PC-9 (cell line): ENCODE data around the gene PHLDA3. TPM values are rescaled to one million over a fixed set of nuclear protein-coding genes. Genes with fewer than 3 reads are reported as not detected.

Experiments
- BruUV-seq: library from RNA; stranded (reverse); fragments of 400-500 nt; replicated peaks from 2 replicates; lab custom pipeline; 2021; lab: Mats Ljungman, UMichigan
- CTCF ChIA-PET: fragments of 300-600 bp; sonication (Branson Sonifier 250); formaldehyde crosslinking; loops from one replicate; lab custom pipeline; 2022; ENCODE audit warnings: antibody characterized with exemption; lab: Charles Lee
- POLR2A ChIA-PET: fragments of 300-600 bp; sonication (Branson Sonifier 250); formaldehyde crosslinking; loops from one replicate; lab custom pipeline; 2022; ENCODE audit warnings: antibody characterized with exemption; ENCODE audit not compliant: unreplicated experiment; lab: Charles Lee
- DNase-seq, 2 experiments: peaks; one replicate each; pipeline versions ENCODE4 v3.0.0 to v3.0.0-alpha.2; 2015 to 2022; ENCODE audit warnings: mixed read lengths in 1 of 2
- H2AFZ ChIP-seq: fragments of 200-600 bp; sonication (generic); 2 replicates; pipeline ENCODE4 v1.8.1; 2017; ENCODE audit warnings: antibody characterized with exemption
- H3F3A ChIP-seq: fragments of 200-600 bp; sonication (generic); 2 replicates; pipeline ENCODE4 v1.8.1; 2017; ENCODE audit warnings: antibody characterized with exemption, mild to moderate bottlenecking, low read depth; ENCODE audit not compliant: insufficient read depth
- H3K27ac ChIP-seq: fragments of 200-600 bp; sonication (generic); 2 replicates; pipeline ENCODE4 v1.6.1; 2016; ENCODE audit warnings: mixed run types
- H3K27me3 ChIP-seq: fragments of 200-600 bp; sonication (generic); 2 replicates; pipeline ENCODE4 v1.6.1; 2016; ENCODE audit warnings: low read depth, mixed run types; ENCODE audit not compliant: insufficient read depth
- H3K36me3 ChIP-seq: fragments of 200-600 bp; sonication (generic); 2 replicates; pipeline ENCODE4 v1.6.1; 2016; ENCODE audit warnings: low read depth, mixed run types
- H3K4me1 ChIP-seq: fragments of 200-600 bp; sonication (generic); replicated peaks from 2 replicates; pipeline ENCODE4 v1.6.1; 2016; ENCODE audit warnings: mixed run types; ENCODE audit not compliant: insufficient read depth
- H3K4me2 ChIP-seq: fragments of 200-600 bp; sonication (generic); 2 replicates; pipeline ENCODE4 v1.6.1; 2017; ENCODE audit warnings: mixed run types
- H3K4me3 ChIP-seq: fragments of 200-600 bp; sonication (generic); 2 replicates; pipeline ENCODE4 v1.6.1; 2016; ENCODE audit warnings: mixed run types
- H3K79me2 ChIP-seq: fragments of 200-600 bp; sonication (generic); 2 replicates; pipeline ENCODE4 v1.6.1; 2017; ENCODE audit warnings: low read depth, mixed run types
- H3K9me2 ChIP-seq: fragments of 200-600 bp; sonication (generic); 2 replicates; pipeline ENCODE4 v1.8.1; 2017; ENCODE audit warnings: mild to moderate bottlenecking; ENCODE audit not compliant: insufficient read depth
- H3K9me3 ChIP-seq: fragments of 200-600 bp; sonication (generic); 2 replicates; pipeline ENCODE4 v1.8.1; 2016; ENCODE audit warnings: low read depth; ENCODE audit not compliant: insufficient read depth
- H4K20me1 ChIP-seq: fragments of 200-600 bp; sonication (generic); 2 replicates; pipeline ENCODE4 v1.8.1; 2017; ENCODE audit not compliant: insufficient read depth
- CTCF ChIP-seq: fragments of 200-600 bp; sonication (generic); conservative IDR thresholded peaks from 2 replicates; pipeline ENCODE4 v1.6.1; 2017; ENCODE audit warnings: mixed run types, antibody characterized with exemption, mild to moderate bottlenecking, moderate library complexity
- EZH2 ChIP-seq: fragments of 200-600 bp; sonication (generic); IDR thresholded peaks from 2 replicates; pipeline ENCODE4 v1.8.0; 2017; ENCODE audit warnings: antibody characterized with exemption, low read depth
- intact Hi-C: fragments of 100-400 bp; cut with micrococcal nuclease; formaldehyde crosslinking; loops from one replicate; pipeline ENCODE4 v1.10.0; 2022; ENCODE audit not compliant: unreplicated experiment
- total RNA-seq: library from RNA; stranded (reverse); gene quantifications from 2 replicates; pipeline ENCODE4 v1.2.3, GENCODE V29; 2021

Gene PHLDA3
- total RNA-seq, 1 experiment from 2014 or later, result 31.6 TPM

GRCh38 chr1:201454608-201455007, 14.4 kb downstream of the PHLDA3 start:
- Histone ChIP-seq H3K9me2 (no peaks in the 10 kb centered on the region), H3K4me2 (no peak overlapping the region), H3K36me3 (no peaks in the 10 kb centered on the region), H3K27ac (no peak overlapping the region), H2AFZ (no peak overlapping the region), H3K4me3 (no peak overlapping the region), H4K20me1 (no peaks in the 10 kb centered on the region), H3F3A (peaks cover 24% of the 10 kb centered on the region; the same call in 1 of the 2 replicates), H3K27me3 (no peaks in the 10 kb centered on the region), H3K9me3 (no peaks in the 10 kb centered on the region), H3K4me1 (peaks cover 37% of the 10 kb centered on the region), H3K79me2 (no peaks in the 10 kb centered on the region)
- DNase-seq, result no peak
- ChIA-PET CTCF (no interaction called here), POLR2A (no interaction called here)
- no peak for TF ChIP-seq CTCF
- TF ChIP-seq EZH2, result no peak
- no TSS peak for BruUV-seq
- intact Hi-C loops, result no loop called here

- no peak overlapping the region for H3K4me3 ChIP-seq
- POLR2A ChIA-PET, result no interaction called here
- DNase-seq, result no peak
- H3K4me2 ChIP-seq, result no peak overlapping the region
- no peaks in the 10 kb centered on the region for H3K79me2 ChIP-seq
- H2AFZ ChIP-seq, result no peak overlapping the region
- H3K9me3 ChIP-seq, result no peaks in the 10 kb centered on the region
- H3K27me3 ChIP-seq, result no peaks in the 10 kb centered on the region
- CTCF ChIA-PET, result interaction anchor here (0.6 kb wide), 1 partner anchor 71 kb away, joined by 3 read pairs; no protein-coding TSS in a partner anchor
- H3K36me3 ChIP-seq, result no peaks in the 10 kb centered on the region
- H3K4me1 ChIP-seq, result peaks cover 39% of the 10 kb centered on the region
- no peaks in the 10 kb centered on the region for H4K20me1 ChIP-seq
- no peak overlapping the region for H3K27ac ChIP-seq
- no peak for TF ChIP-seq EZH2
- no peak for TF ChIP-seq CTCF
- intact Hi-C loops, result no loop called here
- no peaks in the 10 kb centered on the region for H3K9me2 ChIP-seq
- H3F3A ChIP-seq, result peaks cover 30% of the 10 kb centered on the region; the same call in 1 of the 2 replicates
- no TSS peak for BruUV-seq
These were observed 16.1 kb downstream of the PHLDA3 start for GRCh38 chr1:201452866-201453265.

- Histone ChIP-seq H4K20me1 (no peaks in the 10 kb centered on the region), H3K27ac (no peak overlapping the region), H3K4me3 (no peak overlapping the region), H3K4me2 (no peak overlapping the region), H3K9me3 (no peaks in the 10 kb centered on the region), H3K4me1 (peaks cover 27% of the 10 kb centered on the region), H3K27me3 (no peaks in the 10 kb centered on the region), H3K79me2 (no peaks in the 10 kb centered on the region), H2AFZ (no peak overlapping the region), H3K9me2 (no peaks in the 10 kb centered on the region), H3F3A (peaks cover 9% of the 10 kb centered on the region; the same call in 1 of the 2 replicates), H3K36me3 (no peaks in the 10 kb centered on the region)
- POLR2A ChIA-PET, result no interaction called here
- TF ChIP-seq EZH2 (no peak), CTCF (no peak)
- no TSS peak for BruUV-seq
- no peak for DNase-seq
- intact Hi-C loops, result no loop called here
- CTCF ChIA-PET, result no interaction called here
These were observed 18.2 kb downstream of the PHLDA3 start for GRCh38 chr1:201450721-201451291.
